H1 (cell line): ENCODE results near the gene ATP11C. TPM values are rescaled to one million over a fixed set of nuclear protein-coding genes. Genes with fewer than 3 reads are reported as not detected.

ENCODE experiments used
- CHD7 ChIP-seq: fragments of 300-600 bp; sonication (generic); IDR thresholded peaks from 2 replicates; pipeline ENCODE4 v1.7.1; 2012; ENCODE audit warnings: low read length, moderate library complexity, mild to moderate bottlenecking, inconsistent platforms; ENCODE audit not compliant: insufficient replicate concordance
- POLR2A ChIP-seq, 2 experiments: IDR thresholded peaks; 1 replicate in 1 of 2; 2 replicates in 1 of 2; pipeline ENCODE4 v1.6.1; 2011; ENCODE audit warnings: low read depth in 2 of 2, low read length in 2 of 2, mild to moderate bottlenecking in 2 of 2; ENCODE audit errors: control extremely low read depth in 1 of 2
- YY1 ChIP-seq: IDR thresholded peaks from 2 replicates; pipeline ENCODE4 v1.6.1; 2011; ENCODE audit warnings: low read depth, mild to moderate bottlenecking, low read length
- polyA plus RNA-seq, 7 experiments: library from polyadenylated mRNA; depleted of rRNA in 3 of 7; stranded (reverse) in 5 of 7; unstranded in 2 of 7; fragments of >200 nt in 5 of 7; fragments of 200-250 nt in 2 of 7; gene quantifications; 1 replicate in 5 of 7; 2 replicates in 1 of 7; 4 replicates in 1 of 7; pipeline versions ENCODE4 v1.2.1 to v1.2.3, GENCODE V29; 2011 to 2013; ENCODE audit warnings: missing spikeins in 2 of 7, mixed read lengths in 2 of 7
- total RNA-seq: library from RNA; stranded (reverse); fragmentation: NEBNext Ultra II Directional; extraction: Animal tissue kit (Norgen Biotek cat#: 25700); gene quantifications from 2 replicates; pipeline ENCODE4 v1.2.1, GENCODE V29; 2021

ATP11C gene
- total and polyA plus RNA-seq, 2 of the 8 experiments (the other 6 are each of a cell fraction or from before 2014, with no cell fraction given): 14.7 to 52.1 TPM

GRCh38 chrX:139804482-139804881 is 128.4 kb downstream of the ATP11C start (continued):
- TF ChIP-seq CHD7 (no peak), YY1 (no peak), POLR2A (IDR thresholded peaks at IDR 0.05; ENCODE audit: control extremely low read depth in 1 of 2, low read depth in 2 of 2, low read length in 2 of 2) (no peak)
